Activated gamma-delta T cell treated with anti-CD3 and anti-CD28 coated beads, Interleukin-2, amount 50 U/mL, for 16 hours (primary cell): ENCODE measurements around the gene SLC18A2.

ENCODE experiments used
- DNase-seq: peaks from one replicate; pipeline ENCODE4 v3.0.0-alpha.2; 2020; ENCODE audit warnings: low read depth

Gene SLC18A2

DNA sequence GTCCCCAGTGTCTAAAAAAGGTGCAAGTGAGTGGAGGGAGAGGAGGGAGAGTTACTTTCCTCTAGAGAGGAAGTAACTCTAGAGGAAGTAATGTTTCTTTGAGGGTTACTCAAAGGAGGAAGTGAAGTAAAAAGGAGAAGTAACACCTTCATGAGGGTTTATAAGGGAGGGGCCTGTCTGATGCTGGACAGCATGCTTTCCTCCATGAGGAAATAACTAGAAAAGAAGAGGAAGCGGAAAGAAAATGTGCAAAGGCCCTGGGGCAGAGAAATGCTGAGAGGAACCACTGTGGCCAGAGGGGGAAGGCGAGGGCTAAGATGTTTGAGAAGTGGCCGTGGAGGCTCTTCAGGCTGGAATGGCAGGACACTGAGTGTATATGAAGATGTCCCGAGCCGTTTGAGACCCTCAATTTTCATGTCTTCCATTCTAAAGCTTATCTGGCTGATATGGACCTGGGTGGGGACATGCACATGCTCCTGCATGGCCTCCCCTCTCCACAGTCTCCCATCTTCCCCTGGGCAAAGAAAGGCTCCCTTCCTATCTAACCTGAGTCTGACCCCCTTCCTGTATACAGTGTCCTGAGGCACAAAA, 3.4 kb upstream of the SLC18A2 start:
- DNase-seq = no peak

DNA sequence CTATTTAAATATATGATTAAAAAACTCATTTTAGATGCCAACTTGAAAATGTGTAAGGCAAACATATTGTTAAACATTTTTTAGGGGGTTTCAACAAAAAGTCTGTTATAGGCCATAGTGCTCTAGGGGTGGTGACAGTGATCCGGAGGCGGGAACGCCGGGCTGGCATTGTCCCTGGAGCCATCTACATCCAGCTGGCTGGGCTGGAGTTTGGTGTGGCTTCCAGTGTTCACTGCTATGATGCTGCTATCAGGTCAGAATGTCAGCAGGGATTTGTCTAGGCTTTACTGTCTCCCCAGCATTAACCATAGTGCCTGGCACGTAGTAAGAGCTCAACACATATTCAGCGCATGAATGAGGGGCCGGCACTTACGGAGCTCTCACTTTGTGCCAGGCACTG, 1.9 kb upstream of the SLC18A2 start:
- no peak for DNase-seq

- no peak for DNase-seq
Measured at GRCh38 chr10:117239721-117240620, 943 bp upstream of the SLC18A2 start.

GRCh38 chr10:117241541-117242462, 888 bp downstream of the SLC18A2 start:
- no peak for DNase-seq

- DNase-seq = no peak
Measured at GRCh38 chr10:117242463-117242832, 1.5 kb downstream of the SLC18A2 start.

DNA sequence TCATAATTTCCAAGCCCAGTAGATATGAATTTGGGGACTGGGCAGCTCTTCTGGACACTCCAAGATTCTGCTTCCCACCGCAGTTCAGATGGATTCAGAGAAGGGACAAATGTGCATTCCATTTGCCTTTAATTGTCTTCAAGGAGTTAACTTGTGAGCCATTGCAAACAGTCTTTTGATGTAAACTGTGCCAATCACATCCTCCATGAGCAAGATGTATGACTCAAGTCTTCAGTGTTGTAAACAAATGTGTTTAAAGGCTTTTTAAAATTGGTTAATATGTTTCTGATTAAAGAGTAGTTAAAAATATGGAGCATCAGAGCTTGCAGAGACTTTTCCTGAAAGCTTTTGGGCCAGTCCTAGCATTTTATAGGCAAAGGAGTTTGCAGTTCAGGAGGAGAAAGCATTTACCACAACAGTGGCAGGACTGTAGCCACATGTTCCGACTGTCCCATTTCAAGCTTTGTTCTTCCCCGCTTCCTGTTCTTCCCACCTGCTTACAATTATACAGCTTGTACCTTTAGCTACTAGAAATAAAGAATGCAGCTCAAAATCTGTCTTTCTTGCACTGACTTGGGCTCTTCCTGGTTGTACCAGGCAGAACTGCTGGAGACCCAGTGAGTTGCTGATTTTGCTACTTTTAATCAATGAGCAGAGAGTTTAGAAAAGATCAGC, 6.2 kb downstream of the SLC18A2 start:
- DNase-seq = no peak

GRCh38 chr10:117248750-117249465, 8.0 kb downstream of the SLC18A2 start:
- DNase-seq = no peak

DNA sequence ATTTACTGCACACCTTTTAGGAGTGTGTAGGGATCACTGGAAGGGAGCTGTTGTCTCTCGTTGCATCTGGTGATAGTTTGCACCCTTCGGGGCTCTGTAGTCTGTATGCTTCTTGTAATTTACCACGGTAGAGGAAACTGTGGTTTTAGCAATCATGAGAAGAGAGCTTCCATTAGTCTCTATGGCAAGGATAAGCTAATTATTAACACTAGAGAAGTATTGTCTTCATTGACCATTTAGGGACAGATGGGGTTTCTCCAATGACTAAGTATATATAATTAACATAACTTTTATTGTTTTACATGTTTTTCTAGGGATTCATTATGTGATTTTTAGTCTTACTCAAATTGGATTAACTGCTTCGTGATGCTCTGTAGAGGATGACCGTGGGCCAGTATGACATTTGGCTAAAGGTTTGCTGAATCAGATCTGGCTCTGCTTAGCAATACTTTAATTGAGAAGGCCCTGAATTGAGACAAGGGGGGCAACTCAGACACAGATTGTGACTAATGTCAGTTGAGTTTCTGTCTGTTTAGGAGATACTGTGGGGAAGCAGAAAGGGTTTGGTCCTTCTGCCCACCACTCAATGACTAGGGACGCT, 8.7 kb downstream of the SLC18A2 start:
- DNase-seq = no peak

DNA sequence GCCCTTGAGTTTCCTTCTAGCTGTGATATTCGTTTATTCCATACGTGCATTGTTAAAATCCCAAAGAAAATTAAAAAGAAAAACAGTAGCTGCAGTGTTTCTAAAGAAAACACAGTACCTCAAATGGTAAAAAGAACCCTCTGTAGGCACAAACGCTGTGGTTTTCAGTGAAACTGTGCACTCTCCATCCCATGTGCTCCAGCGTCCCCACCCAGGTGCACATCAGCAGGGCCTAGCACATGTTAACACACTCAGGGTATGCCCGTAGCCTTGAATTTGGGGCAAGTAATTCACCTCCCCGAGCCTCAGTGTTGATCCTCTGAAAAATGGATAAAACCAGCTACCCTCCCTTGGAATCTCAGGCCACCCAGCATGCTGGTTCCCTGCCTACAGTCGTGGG, 9.5 kb downstream of the SLC18A2 start:
- DNase-seq = no peak

DNA sequence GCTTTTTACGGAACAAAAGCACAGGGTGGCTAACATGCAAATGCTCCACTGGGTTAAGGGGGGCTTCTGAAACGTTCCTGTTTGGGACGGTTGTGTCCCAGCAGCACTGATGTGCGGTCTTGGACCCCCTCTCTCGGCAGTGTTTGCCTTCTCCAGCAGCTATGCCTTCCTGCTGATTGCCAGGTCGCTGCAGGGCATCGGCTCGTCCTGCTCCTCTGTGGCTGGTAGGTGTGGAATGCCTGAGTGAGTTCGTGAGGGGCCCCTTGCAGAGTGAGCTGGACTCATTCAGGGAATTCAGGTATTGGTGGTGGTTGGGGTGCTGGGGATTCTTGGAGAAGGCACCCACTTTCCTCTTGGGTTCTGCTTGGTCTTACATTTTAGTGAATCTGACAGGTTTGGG, 13.0 kb downstream of the SLC18A2 start:
- no peak for DNase-seq

DNA sequence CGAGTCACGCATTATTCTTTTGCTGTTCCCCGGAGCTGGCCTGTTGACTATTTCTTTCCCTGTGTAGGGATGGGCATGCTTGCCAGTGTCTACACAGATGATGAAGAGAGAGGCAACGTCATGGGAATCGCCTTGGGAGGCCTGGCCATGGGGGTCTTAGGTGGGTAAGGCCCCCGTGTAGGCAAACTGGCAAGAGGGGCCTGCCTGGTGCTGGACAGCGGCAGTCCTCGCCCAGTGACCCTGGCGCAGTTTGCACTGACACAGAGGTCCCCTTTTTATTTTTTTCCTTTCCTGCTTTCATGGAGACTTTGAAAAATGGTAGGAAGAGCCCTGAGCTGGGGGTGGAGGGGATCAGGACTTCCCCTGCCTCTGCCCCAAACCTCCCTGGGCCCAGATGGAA, 13.4 kb downstream of the SLC18A2 start:
- DNase-seq = no peak

DNA sequence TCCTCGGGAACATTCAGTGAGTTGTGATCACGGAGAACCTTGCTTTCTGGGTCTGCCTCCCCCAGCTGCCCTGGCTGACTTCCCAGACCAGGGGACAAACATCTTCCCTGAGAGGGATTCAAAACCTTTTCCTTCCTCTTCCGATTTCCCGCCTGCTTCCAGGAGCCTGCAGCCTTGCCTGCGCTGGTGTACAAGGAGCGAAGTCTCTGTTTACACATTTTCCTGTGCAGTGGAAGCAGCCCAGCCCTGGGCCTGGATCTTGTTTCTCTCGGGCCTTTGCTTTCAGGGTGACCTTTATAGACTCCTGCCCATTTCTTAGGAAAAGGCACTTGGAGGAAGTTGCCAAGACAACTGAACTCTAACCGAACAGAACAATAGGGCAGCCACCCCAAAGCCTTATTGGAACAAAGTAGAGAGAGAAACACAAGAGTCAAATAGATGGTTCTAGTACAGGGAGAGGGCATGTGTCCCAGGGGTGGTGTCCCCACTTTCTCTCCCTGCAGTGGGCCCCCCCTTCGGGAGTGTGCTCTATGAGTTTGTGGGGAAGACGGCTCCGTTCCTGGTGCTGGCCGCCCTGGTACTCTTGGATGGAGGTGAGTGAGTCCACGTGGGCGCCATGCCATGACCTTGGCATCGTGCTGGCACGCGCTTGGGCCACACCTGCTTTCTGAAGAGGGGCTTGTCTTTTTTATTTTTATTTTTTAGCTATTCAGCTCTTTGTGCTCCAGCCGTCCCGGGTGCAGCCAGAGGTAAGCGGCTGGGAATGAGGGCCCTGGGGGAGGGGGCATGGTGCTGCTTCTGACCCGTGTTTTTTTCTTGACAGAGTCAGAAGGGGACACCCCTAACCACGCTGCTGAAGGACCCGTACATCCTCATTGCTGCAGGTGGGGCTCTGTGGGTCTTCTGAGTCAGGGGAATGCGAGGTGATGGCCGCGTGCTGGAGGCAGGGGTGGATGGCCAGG, 14.1 kb downstream of the SLC18A2 start:
- DNase-seq = no peak

DNA sequence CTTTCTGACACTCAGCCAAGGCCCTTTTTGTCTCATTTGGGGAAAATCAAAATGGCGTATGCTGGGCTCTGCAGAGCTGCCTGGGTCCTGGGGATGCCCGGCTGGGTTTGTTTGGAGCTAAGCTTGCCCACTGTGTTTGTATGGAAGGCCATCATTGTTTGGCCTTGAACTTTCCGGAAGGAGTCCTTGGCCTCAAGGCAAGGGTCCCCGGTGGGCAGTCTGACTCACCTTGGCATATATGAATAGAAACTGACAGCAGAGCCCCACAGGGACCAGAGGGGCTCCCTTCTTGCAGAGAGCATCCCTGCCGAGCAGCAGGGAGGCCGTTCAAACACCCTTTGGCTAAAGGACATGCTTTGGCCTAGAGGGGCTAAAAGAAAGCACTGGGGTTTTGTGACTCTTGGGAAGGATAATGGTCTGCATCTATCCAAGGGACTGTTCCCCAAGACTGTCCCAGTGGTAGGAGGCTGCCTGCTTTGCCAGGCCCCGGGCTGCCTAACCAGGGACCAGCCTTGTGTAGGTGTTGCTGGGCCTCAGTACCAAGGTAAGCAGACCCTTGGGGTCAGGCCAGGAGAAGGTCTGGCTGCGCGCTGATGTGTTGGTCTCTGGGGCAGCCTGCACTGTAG, 15.0 kb downstream of the SLC18A2 start:
- DNase-seq = no peak

DNA sequence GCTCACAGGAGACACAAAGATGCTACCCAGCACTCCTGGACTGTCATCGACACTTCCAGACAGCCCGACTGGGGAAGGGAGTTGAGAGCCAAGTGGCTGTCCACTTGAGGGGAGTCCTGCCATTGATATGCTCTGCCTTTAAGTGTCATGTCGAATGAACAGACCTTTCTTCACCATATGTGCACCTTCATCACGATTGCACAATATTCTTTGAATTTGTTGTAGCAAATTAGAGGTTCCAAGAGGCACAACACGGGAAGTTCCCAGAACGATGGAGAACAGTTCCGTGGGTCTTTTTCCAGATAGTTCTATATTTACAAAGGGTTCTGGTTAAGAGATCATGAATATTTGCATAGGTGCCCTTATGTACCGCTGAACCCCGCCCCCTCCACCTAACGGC, 16.0 kb downstream of the SLC18A2 start:
- DNase-seq = no peak

GRCh38 chr10:117257721-117258120, 16.8 kb downstream of the SLC18A2 start:
- no peak for DNase-seq

DNA sequence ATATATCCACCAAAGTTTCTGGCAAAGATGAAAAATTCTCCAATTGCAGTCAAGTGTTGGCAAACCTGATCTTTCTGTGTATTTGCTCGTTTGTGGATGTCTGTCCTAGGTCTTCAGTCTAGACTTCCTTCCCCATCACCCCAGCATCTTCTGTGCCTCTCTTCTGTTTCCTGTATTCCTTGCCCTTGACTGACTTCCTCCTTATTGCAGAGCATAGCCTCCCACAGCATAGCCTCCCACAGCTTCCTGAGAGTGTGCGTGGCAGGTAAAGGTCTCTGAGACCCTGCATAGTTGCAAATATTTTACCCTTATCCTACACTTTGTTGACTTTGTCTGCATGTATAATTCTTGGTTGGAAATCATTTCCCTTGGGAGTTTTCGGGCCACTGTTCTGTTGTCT, 18.4 kb downstream of the SLC18A2 start:
- no peak for DNase-seq

- DNase-seq = no peak
Measured at GRCh38 chr10:117260084-117260483, 19.2 kb downstream of the SLC18A2 start.

- DNase-seq = no peak
Measured at GRCh38 chr10:117261501-117261900, 20.6 kb downstream of the SLC18A2 start.

- no peak for DNase-seq
Measured at GRCh38 chr10:117262291-117262902, 21.5 kb downstream of the SLC18A2 start.
